IMR-90 (cell line): Measurements from ENCODE around the gene HOGA1. TPM values are rescaled to one million over a fixed set of nuclear protein-coding genes. Genes with fewer than 3 reads are reported as not detected.

Experiments used
- ATAC-seq: fragments of 200-7000 bp; cut with Tn5 transposase; 2 replicates; pipeline ENCODE4 v1.9.1; 2020; ENCODE audit warnings: low read depth, mild to moderate bottlenecking, moderate library complexity
- BruUV-seq: library from RNA; stranded (reverse); fragments of 400-500 nt; replicated peaks from 2 replicates; lab custom pipeline; 2021; lab: Mats Ljungman, UMichigan
- CTCF ChIA-PET: fragments of 300-600 bp; formaldehyde crosslinking; extraction: SDS; loops from one replicate; lab custom pipeline; 2021; ENCODE audit warnings: antibody characterized with exemption; lab: Yijun Ruan, JAX
- POLR2A ChIA-PET: fragments of 300-600 bp; sonication (Branson Sonifier 250); formaldehyde crosslinking; loops from one replicate; lab custom pipeline; 2022; ENCODE audit warnings: antibody characterized with exemption; ENCODE audit not compliant: unreplicated experiment; lab: Charles Lee
- DNase-seq: peaks from one replicate; pipeline ENCODE4 v3.0.0; 2013
- H2AFZ ChIP-seq: replicated peaks from 2 replicates; pipeline ENCODE3; 2013; ENCODE audit warnings: low read length, mild to moderate bottlenecking; ENCODE audit not compliant: poor library complexity
- H2AK5ac ChIP-seq: 2 replicates; pipeline ENCODE4 v1.6.1; 2013; ENCODE audit warnings: low read depth, low read length, inconsistent platforms
- H2AK9ac ChIP-seq: replicated peaks from 2 replicates; pipeline ENCODE3; 2013; ENCODE audit warnings: mild to moderate bottlenecking, low read depth, low read length, moderate library complexity; ENCODE audit not compliant: poor library complexity
- H2BK120ac ChIP-seq: 2 replicates; pipeline ENCODE4 v1.6.1; 2013; ENCODE audit warnings: low read depth, low read length, inconsistent platforms
- H2BK15ac ChIP-seq: 3 replicates; pipeline ENCODE4 v1.6.1; 2013; ENCODE audit warnings: low read depth, low read length, inconsistent platforms
- H2BK20ac ChIP-seq: 2 replicates; pipeline ENCODE4 v1.6.1; 2013; ENCODE audit warnings: low read depth, mild to moderate bottlenecking, inconsistent platforms, low read length, moderate library complexity
- H2BK5ac ChIP-seq: 2 replicates; pipeline ENCODE4 v1.6.1; 2013; ENCODE audit warnings: mild to moderate bottlenecking, low read depth, low read length, inconsistent platforms; ENCODE audit not compliant: poor library complexity, severe bottlenecking
- H3K14ac ChIP-seq: replicated peaks from 2 replicates; pipeline ENCODE4 v1.6.1; 2013; ENCODE audit warnings: low read depth, low read length, inconsistent platforms
- H3K18ac ChIP-seq: 2 replicates; pipeline ENCODE4 v1.6.1; 2013; ENCODE audit warnings: low read depth, low read length, control low read depth
- H3K23ac ChIP-seq: 2 replicates; pipeline ENCODE4 v1.6.1; 2013; ENCODE audit warnings: low read depth, low read length, inconsistent platforms
- H3K27ac ChIP-seq: 2 replicates; pipeline ENCODE4 v1.5.1; 2013; ENCODE audit warnings: mild to moderate bottlenecking, control low read depth, low read length; ENCODE audit not compliant: insufficient read depth
- H3K27me3 ChIP-seq: 2 replicates; pipeline ENCODE4 v1.6.1; 2013; ENCODE audit warnings: low read length; ENCODE audit not compliant: control insufficient read depth, insufficient read depth
- H3K36me3 ChIP-seq: 2 replicates; pipeline ENCODE4 v1.6.1; 2013; ENCODE audit warnings: low read length, mixed read lengths; ENCODE audit not compliant: control insufficient read depth, insufficient read depth
- H3K4ac ChIP-seq: 2 replicates; pipeline ENCODE4 v1.6.1; 2013; ENCODE audit warnings: low read depth, low read length, inconsistent platforms
- H3K4me1 ChIP-seq: 2 replicates; pipeline ENCODE4 v1.6.1; 2013; ENCODE audit warnings: low read length, mixed read lengths; ENCODE audit not compliant: control insufficient read depth, insufficient read depth
- H3K4me2 ChIP-seq: 2 replicates; pipeline ENCODE4 v1.6.1; 2013; ENCODE audit warnings: low read depth, mild to moderate bottlenecking, control low read depth, low read length, moderate library complexity
- H3K4me3 ChIP-seq: 2 replicates; pipeline ENCODE4 v1.5.1; 2013; ENCODE audit warnings: low read depth, mild to moderate bottlenecking, control low read depth, low read length, moderate library complexity; ENCODE audit not compliant: insufficient read depth
- H3K56ac ChIP-seq: 2 replicates; pipeline ENCODE4 v1.6.1; 2013; ENCODE audit warnings: low read length, inconsistent platforms; ENCODE audit not compliant: insufficient read depth; ENCODE audit errors: extremely low read depth
- H3K79me1 ChIP-seq, 2 experiments: 2 replicates each; pipeline ENCODE4 v1.6.1; 2013; ENCODE audit warnings: low read length in 2 of 2, inconsistent platforms in 1 of 2, low read depth in 1 of 2
- H3K9ac ChIP-seq: 2 replicates; pipeline ENCODE4 v1.6.1; 2013; ENCODE audit warnings: low read depth, low read length, control low read depth
- H3K9me1 ChIP-seq: 2 replicates; pipeline ENCODE4 v1.6.1; 2013; ENCODE audit warnings: low read length, inconsistent platforms; ENCODE audit not compliant: insufficient read depth
- H3K9me3 ChIP-seq: 2 replicates; pipeline ENCODE4 v1.6.1; 2013; ENCODE audit warnings: low read length; ENCODE audit not compliant: control insufficient read depth, insufficient read depth
- H4K20me1 ChIP-seq: 2 replicates; pipeline ENCODE4 v1.6.1; 2013; ENCODE audit warnings: low read length, inconsistent platforms; ENCODE audit not compliant: insufficient read depth
- H4K5ac ChIP-seq: 2 replicates; pipeline ENCODE4 v1.6.1; 2013; ENCODE audit warnings: mild to moderate bottlenecking, low read depth, low read length, control low read depth
- H4K8ac ChIP-seq, 2 experiments: 2 replicates each; pipeline ENCODE4 v1.6.1; 2013; ENCODE audit warnings: low read depth in 2 of 2, low read length in 2 of 2, control low read depth in 1 of 2, inconsistent platforms in 1 of 2
- H4K91ac ChIP-seq: 2 replicates; pipeline ENCODE4 v1.6.1; 2013; ENCODE audit warnings: low read depth, low read length, inconsistent platforms; ENCODE audit not compliant: insufficient read depth
- BHLHE40 ChIP-seq: fragments of 150-350 bp; IDR thresholded peaks from 2 replicates; pipeline ENCODE4 v1.6.1; 2016; ENCODE audit warnings: mild to moderate bottlenecking, low read depth, low read length
- CEBPB ChIP-seq: IDR thresholded peaks from 2 replicates; pipeline ENCODE4 v1.6.1; 2012; ENCODE audit warnings: low read depth, low read length, improper control_type of control experiment
- CHD1 ChIP-seq: IDR thresholded peaks from 2 replicates; pipeline ENCODE4 v1.6.1; 2012; ENCODE audit warnings: low read depth, low read length, improper control_type of control experiment
- FOS ChIP-seq: fragments of 150-350 bp; IDR thresholded peaks from 2 replicates; pipeline ENCODE4 v1.6.1; 2016; ENCODE audit warnings: low read depth, low read length
- MAFK ChIP-seq: IDR thresholded peaks from 2 replicates; pipeline ENCODE4 v1.6.1; 2012; ENCODE audit warnings: low read depth, low read length, improper control_type of control experiment
- MAZ ChIP-seq: IDR thresholded peaks from 2 replicates; pipeline ENCODE4 v1.6.1; 2012; ENCODE audit warnings: low read depth, mild to moderate bottlenecking, low read length, improper control_type of control experiment, moderate library complexity, borderline replicate concordance
- MXI1 ChIP-seq: IDR thresholded peaks from 2 replicates; pipeline ENCODE4 v1.6.1; 2012; ENCODE audit warnings: low read depth, mild to moderate bottlenecking, low read length, moderate library complexity, borderline replicate concordance
- NFE2L2 ChIP-seq: fragments of 150-350 bp; IDR thresholded peaks from 2 replicates; pipeline ENCODE4 v1.6.1; 2016; ENCODE audit warnings: low read depth, mild to moderate bottlenecking, low read length
- POLR2A ChIP-seq: IDR thresholded peaks from 2 replicates; pipeline ENCODE4 v1.6.1; 2012; ENCODE audit warnings: mild to moderate bottlenecking, low read depth, low read length
- RAD21 ChIP-seq: IDR thresholded peaks from 2 replicates; pipeline ENCODE4 v1.6.1; 2012; ENCODE audit warnings: low read length, improper control_type of control experiment
- RCOR1 ChIP-seq: IDR thresholded peaks from 2 replicates; pipeline ENCODE4 v1.6.1; 2012; ENCODE audit warnings: mild to moderate bottlenecking, low read length, improper control_type of control experiment; ENCODE audit not compliant: insufficient replicate concordance
- RFX5 ChIP-seq: IDR thresholded peaks from 2 replicates; pipeline ENCODE4 v1.8.0; 2012; ENCODE audit warnings: low read depth, mild to moderate bottlenecking, low read length, moderate library complexity
- SMC3 ChIP-seq: fragments of 150-350 bp; IDR thresholded peaks from 2 replicates; pipeline ENCODE4 v1.6.1; 2016; ENCODE audit warnings: low read depth, mild to moderate bottlenecking, antibody characterized with exemption, low read length, moderate library complexity
- WGBS, 2 experiments: methylation state at CpG; one replicate each; pipeline versions ENCODE4 v1.1.5 to v1.1.7; 2013; ENCODE audit warnings: missing lambda C conversion rate in 2 of 2; ENCODE audit not compliant: insufficient read length in 1 of 2; ENCODE audit errors: extremely low coverage in 2 of 2; 5-methylcytosine and 5-hydroxymethylcytosine counted together
- dilution Hi-C: fragments of 300-500 bp; cut with HindIII; formaldehyde crosslinking; loops from one replicate; pipeline ENCODE4 v1.14.3; 2018; ENCODE audit warnings: low sequenced_read_pairs; ENCODE audit not compliant: unreplicated experiment
- in situ Hi-C: fragments of 300-500 bp; cut with MboI; formaldehyde crosslinking; loops from 3 replicates; pipeline ENCODE4 v1.14.3; 2019; ENCODE audit warnings: low sequenced_read_pairs, inconsistent platforms, mixed read lengths
- intact Hi-C: fragments of 100-400 bp; cut with micrococcal nuclease; formaldehyde crosslinking; loops from 2 replicates; pipeline ENCODE4 v1.10.0; 2022
- polyA plus RNA-seq, 3 experiments: library from polyadenylated mRNA; depleted of rRNA; stranded (reverse); fragments of >200 nt; gene quantifications; 2 replicates each; pipeline ENCODE4 v1.2.3, GENCODE V29; 2012; ENCODE audit warnings: low replicate concordance in 1 of 3
- total RNA-seq: library from RNA; depleted of rRNA; stranded (reverse); fragments of >200 nt; gene quantifications from 2 replicates; pipeline ENCODE4 v1.2.3, GENCODE V29; 2012
- TF ChIP-seq, protein P1 (sequence below): fragments of 150-350 bp; IDR thresholded peaks from 2 replicates; pipeline ENCODE4 v1.6.1; 2016; ENCODE audit warnings: low read depth, mild to moderate bottlenecking, low read length, moderate library complexity, borderline replicate concordance
- TF ChIP-seq, protein P2 (sequence below): conservative IDR thresholded peaks from 2 replicates; pipeline ENCODE4 v1.5.1; 2012; ENCODE audit warnings: mild to moderate bottlenecking, low read depth, low read length, improper control_type of control experiment
- TF ChIP-seq, protein P3 (sequence below): fragments of 150-350 bp; IDR thresholded peaks from 2 replicates; pipeline ENCODE4 v1.6.1; 2017; ENCODE audit warnings: mild to moderate bottlenecking, antibody characterized with exemption, low read length, low read depth

The HOGA1 gene
- total and polyA plus RNA-seq, 2 of the 4 experiments (the other 2 are of a cell fraction), result 0.36 to 0.41 TPM

DNA sequence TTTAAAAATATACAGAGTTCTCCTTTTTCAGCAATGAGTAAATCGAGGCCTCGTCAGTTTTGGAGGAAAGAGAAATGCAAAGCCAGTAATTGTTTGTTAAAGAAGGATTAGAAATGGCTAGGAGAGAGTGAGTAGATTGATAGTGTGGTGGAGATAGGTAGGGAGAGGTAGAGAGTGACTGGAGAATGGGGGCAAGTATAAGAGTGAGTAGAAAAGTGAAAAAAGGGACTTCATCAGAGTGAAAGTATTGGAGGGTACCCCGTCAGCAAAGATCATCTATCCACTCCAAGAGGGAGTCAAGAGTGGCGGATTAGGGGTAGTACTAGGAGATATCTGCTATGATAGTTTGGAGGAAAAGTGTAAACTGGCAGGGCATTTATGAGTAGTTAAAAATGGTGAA lies 20.9 kb upstream of the HOGA1 start:
- intact Hi-C loops (no loop called here), dilution Hi-C loops (no loop called here), in situ Hi-C loops (no loop called here)
- H2BK120ac ChIP-seq, result no peak overlapping the region
- POLR2A ChIA-PET, result no interaction called here
- no peak overlapping the region for H3K23ac ChIP-seq
- no peak overlapping the region for H3K4ac ChIP-seq
- DNase-seq (no peak), ATAC-seq (no peak)
- H3K4me3 ChIP-seq, result no peak overlapping the region
- no peak overlapping the region for H3K9ac ChIP-seq
- peaks cover 11 to 18% of the 10 kb centered on the region in 2 experiments; a peak in 2 of 4 replicates for H3K79me1 ChIP-seq
- H3K14ac ChIP-seq, result no peak overlapping the region
- CTCF ChIA-PET, result no interaction called here
- H3K9me1 ChIP-seq, result no peaks in the 10 kb centered on the region
- no CpG with 5 or more reads among the region's 4 CpGs for WGBS, 2 experiments
- H4K8ac ChIP-seq, result no peak overlapping the region
- H2BK5ac ChIP-seq, result no peak overlapping the region
- H4K91ac ChIP-seq, result no peak overlapping the region
- H2AK9ac ChIP-seq, result no peak overlapping the region
- no peak overlapping the region for H3K18ac ChIP-seq
- no peak overlapping the region for H2AK5ac ChIP-seq
- H3K36me3 ChIP-seq, result peaks cover 3% of the 10 kb centered on the region
- no TSS peak for BruUV-seq
- no peak overlapping the region for H3K4me2 ChIP-seq
- H3K9me3 ChIP-seq, result no peaks in the 10 kb centered on the region
- H2BK15ac ChIP-seq, result no peak overlapping the region
- no peaks in the 10 kb centered on the region for H3K27me3 ChIP-seq
- no peak overlapping the region for H2BK20ac ChIP-seq
- no peak overlapping the region for H3K56ac ChIP-seq
- H4K5ac ChIP-seq, result no peak overlapping the region
- H3K27ac ChIP-seq, result no peak overlapping the region
- H2AFZ ChIP-seq, result no peak overlapping the region
- no peaks in the 10 kb centered on the region for H3K4me1 ChIP-seq
- H4K20me1 ChIP-seq, result no peaks in the 10 kb centered on the region
- TF ChIP-seq BHLHE40 (no peak), MXI1 (no peak), CHD1 (no peak), NFE2L2 (no peak), CEBPB (no peak), MAZ (no peak), RCOR1 (no peak), SMC3 (no peak), POLR2A (no peak), RAD21 (no peak), FOS (no peak), MAFK (no peak), RFX5 (no peak)
- TF ChIP-seq, protein P1, sequence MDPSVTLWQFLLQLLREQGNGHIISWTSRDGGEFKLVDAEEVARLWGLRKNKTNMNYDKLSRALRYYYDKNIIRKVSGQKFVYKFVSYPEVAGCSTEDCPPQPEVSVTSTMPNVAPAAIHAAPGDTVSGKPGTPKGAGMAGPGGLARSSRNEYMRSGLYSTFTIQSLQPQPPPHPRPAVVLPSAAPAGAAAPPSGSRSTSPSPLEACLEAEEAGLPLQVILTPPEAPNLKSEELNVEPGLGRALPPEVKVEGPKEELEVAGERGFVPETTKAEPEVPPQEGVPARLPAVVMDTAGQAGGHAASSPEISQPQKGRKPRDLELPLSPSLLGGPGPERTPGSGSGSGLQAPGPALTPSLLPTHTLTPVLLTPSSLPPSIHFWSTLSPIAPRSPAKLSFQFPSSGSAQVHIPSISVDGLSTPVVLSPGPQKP, result no peak
- TF ChIP-seq, protein P2, sequence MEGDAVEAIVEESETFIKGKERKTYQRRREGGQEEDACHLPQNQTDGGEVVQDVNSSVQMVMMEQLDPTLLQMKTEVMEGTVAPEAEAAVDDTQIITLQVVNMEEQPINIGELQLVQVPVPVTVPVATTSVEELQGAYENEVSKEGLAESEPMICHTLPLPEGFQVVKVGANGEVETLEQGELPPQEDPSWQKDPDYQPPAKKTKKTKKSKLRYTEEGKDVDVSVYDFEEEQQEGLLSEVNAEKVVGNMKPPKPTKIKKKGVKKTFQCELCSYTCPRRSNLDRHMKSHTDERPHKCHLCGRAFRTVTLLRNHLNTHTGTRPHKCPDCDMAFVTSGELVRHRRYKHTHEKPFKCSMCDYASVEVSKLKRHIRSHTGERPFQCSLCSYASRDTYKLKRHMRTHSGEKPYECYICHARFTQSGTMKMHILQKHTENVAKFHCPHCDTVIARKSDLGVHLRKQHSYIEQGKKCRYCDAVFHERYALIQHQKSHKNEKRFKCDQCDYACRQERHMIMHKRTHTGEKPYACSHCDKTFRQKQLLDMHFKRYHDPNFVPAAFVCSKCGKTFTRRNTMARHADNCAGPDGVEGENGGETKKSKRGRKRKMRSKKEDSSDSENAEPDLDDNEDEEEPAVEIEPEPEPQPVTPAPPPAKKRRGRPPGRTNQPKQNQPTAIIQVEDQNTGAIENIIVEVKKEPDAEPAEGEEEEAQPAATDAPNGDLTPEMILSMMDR, result no peak
- TF ChIP-seq, protein P3, sequence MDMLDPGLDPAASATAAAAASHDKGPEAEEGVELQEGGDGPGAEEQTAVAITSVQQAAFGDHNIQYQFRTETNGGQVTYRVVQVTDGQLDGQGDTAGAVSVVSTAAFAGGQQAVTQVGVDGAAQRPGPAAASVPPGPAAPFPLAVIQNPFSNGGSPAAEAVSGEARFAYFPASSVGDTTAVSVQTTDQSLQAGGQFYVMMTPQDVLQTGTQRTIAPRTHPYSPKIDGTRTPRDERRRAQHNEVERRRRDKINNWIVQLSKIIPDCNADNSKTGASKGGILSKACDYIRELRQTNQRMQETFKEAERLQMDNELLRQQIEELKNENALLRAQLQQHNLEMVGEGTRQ, result no peak
